Measurements from ENCODE around the gene YARS1. TPM values are rescaled to one million over a fixed set of nuclear protein-coding genes. Genes with fewer than 3 reads are reported as not detected.

The YARS1 gene
- total and polyA plus RNA-seq, 2 experiments from 2014 or later, result 134 to 182 TPM

DNA sequence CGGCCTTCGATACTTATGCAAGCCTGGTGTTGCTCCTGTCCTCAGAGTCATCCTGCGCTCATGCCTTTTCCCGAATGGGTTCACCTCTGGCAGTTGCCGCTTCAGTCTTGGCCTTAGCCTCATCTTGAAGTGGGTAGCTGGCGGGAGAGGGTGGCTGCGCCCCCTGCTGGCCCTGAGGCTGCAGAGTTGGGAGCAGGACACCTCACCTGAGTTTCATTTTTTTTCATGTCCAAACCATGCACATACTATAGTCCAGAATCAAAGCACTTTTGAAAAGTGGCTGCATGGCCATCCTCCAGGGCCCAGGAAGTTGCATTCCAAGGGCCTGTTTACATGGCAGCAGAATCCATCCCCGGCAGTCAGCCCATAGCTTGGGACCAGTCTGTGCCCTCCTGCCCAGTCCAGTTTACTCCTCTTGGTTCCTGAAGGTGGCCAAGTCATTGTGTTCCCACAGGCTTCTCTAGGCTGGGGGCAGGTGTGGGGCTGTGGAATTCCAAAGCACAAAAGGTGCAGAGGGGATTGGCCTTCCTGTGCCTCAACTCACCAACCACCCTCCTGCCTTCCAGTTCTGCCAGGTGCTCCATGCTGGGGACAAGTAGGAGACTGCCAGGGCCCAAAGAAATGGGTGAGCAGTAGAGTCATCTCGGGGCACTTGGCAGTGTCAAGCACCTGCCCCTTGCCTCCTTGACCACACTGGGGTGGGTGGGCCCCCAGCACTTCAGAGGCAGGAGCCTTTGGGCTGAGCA, 44.0 kb downstream of the YARS1 start (continued):
- no peak for TF ChIP-seq EZH2 (IDR thresholded peaks at IDR 0.05; ENCODE audit: low read depth, unreplicated experiment)
- TF ChIP-seq, protein P1, sequence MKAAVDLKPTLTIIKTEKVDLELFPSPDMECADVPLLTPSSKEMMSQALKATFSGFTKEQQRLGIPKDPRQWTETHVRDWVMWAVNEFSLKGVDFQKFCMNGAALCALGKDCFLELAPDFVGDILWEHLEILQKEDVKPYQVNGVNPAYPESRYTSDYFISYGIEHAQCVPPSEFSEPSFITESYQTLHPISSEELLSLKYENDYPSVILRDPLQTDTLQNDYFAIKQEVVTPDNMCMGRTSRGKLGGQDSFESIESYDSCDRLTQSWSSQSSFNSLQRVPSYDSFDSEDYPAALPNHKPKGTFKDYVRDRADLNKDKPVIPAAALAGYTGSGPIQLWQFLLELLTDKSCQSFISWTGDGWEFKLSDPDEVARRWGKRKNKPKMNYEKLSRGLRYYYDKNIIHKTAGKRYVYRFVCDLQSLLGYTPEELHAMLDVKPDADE (IDR thresholded peaks at IDR 0.05), result no peak
- TF ChIP-seq ZNF114 (CRISPR knock-in tag; IDR thresholded peaks at IDR 0.05), result no peak
- no peak for TF ChIP-seq JUNB (IDR thresholded peaks at IDR 0.05; ENCODE audit: unreplicated experiment)
- peak; percentile 50; the same call in 1 of the 2 replicates for TF ChIP-seq POLR2AphosphoS5 (IDR thresholded peaks at IDR 0.05; ENCODE audit: low read depth)
- no peak for TF ChIP-seq STAT1 (IDR thresholded peaks at IDR 0.05; ENCODE audit: unreplicated experiment)
- no peak for TF ChIP-seq ZNF331 (CRISPR knock-in tag; IDR thresholded peaks at IDR 0.05; ENCODE audit: low read depth)

DNA sequence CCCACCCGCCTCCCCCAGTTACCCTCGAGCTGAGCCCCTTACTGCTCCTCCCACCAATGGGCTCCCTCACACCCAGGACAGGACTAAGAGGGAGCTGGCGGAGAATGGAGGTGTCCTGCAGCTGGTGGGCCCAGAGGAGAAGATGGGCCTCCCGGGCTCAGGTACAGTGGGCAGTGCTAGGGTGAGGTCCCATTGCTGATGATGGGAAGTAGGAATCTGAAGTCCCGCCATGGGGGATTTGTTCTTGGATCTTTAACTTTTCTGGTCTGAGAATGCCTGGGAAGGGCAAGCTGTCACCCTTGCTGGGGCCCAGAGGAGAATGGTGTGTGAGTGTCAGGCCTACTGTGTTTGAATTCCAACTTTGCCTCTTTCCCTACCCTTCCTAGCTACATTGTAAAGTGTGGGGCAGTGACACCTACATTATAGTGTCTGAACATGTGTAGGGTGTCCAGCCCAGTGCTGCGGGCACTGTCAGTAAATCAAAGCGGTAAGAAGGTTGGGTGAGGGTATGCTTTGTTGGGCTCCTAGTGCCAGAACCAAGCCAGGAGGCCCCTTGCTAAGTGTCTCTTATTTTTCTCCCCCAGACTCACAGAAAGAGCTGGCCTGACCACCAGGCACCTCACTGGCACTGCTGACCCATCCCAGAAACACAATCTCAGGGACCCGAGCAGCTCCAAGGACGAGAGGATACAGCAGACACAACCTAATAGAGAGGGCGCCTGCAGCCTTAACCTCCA, 44.7 kb downstream of the YARS1 start:
- peaks cover 61% of the 10 kb centered on the region for H3K36me3 Mint-ChIP-seq (ENCODE audit: low read depth)
- no peak overlapping the region for H2AFZ ChIP-seq
- H3F3A ChIP-seq (replicated peaks; ENCODE audit: low read depth), result peaks cover 44% of the 10 kb centered on the region
- H3K36me3 ChIP-seq (ENCODE audit: insufficient read depth), result peaks cover 26% of the 10 kb centered on the region
- H3K4me3 ChIP-seq, result no peak overlapping the region
- peaks cover 8% of the 10 kb centered on the region for H3K79me2 ChIP-seq (replicated peaks; ENCODE audit: insufficient read depth)
- H3K4me3 Mint-ChIP-seq, result no peak overlapping the region; the same call in 2 of the 3 replicates
- ATAC-seq (peak; percentile 1; the same call in 1 of the 3 replicates), DNase-seq (ENCODE audit: low spot score) (no peak)
- H3K4me2 ChIP-seq, result no peak overlapping the region
- no peaks in the 10 kb centered on the region for H3K9me3 Mint-ChIP-seq
- H3K9me2 ChIP-seq (ENCODE audit: insufficient read depth), result no peaks in the 10 kb centered on the region
- H3K27me3 ChIP-seq (ENCODE audit: insufficient read depth), result no peaks in the 10 kb centered on the region
- peaks cover 38% of the 10 kb centered on the region for H3K4me1 Mint-ChIP-seq
- peaks cover 19% of the 10 kb centered on the region for H3K27me3 Mint-ChIP-seq (ENCODE audit: insufficient read depth, low read depth, poor library complexity)
- H3K27ac ChIP-seq (ENCODE audit: low read depth), result peak overlapping the region; percentile 24; the same call in 1 of the 2 replicates
- TF ChIP-seq POLR2AphosphoS5 (IDR thresholded peaks at IDR 0.05; ENCODE audit: low read depth), result peak; percentile 45; the same call in 1 of the 2 replicates
- no peak for TF ChIP-seq STAT1 (IDR thresholded peaks at IDR 0.05; ENCODE audit: unreplicated experiment)
- H3K27ac Mint-ChIP-seq, result no peak overlapping the region; the same call in 1 of the 2 replicates
- peaks cover 43% of the 10 kb centered on the region for H4K20me1 ChIP-seq (replicated peaks; ENCODE audit: insufficient read depth)
- H3K4me1 ChIP-seq (ENCODE audit: insufficient read depth), result peaks cover 12% of the 10 kb centered on the region; the same call in 1 of the 2 replicates

DNA sequence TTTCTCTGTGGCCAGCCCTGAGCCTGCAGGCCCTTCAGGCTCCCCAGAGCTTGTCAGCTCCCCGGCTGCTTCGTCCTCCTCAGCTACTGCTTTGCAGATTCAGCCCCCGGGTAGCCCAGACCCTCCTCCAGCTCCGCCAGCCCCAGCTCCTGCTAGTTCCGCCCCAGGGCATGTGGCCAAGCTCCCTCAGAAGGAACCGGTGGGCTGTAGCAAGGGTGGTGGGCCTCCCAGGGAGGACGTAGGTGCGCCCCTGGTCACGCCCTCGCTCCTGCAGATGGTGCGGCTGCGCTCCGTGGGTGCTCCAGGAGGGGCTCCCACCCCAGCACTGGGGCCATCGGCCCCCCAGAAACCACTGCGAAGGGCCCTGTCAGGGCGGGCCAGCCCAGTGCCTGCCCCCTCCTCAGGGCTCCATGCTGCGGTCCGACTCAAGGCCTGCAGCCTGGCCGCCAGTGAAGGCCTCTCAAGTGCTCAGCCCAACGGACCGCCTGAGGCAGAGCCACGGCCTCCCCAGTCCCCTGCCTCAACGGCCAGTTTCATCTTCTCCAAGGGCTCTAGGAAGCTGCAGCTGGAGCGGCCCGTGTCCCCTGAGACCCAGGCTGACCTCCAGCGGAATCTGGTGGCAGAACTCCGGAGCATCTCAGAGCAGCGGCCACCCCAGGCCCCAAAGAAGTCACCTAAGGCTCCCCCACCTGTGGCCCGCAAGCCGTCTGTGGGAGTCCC, 45.4 kb downstream of the YARS1 start:
- H3K4me3 ChIP-seq, result no peak overlapping the region
- peak overlapping the region; percentile 24; the same call in 1 of the 2 replicates for H3K27ac ChIP-seq (ENCODE audit: low read depth)
- no peaks in the 10 kb centered on the region for H3K27me3 ChIP-seq (ENCODE audit: insufficient read depth)
- ATAC-seq (peak; percentile 0; the same call in 1 of the 3 replicates), DNase-seq (ENCODE audit: low spot score) (no peak)
- no peak overlapping the region for H2AFZ ChIP-seq
- peaks cover 20% of the 10 kb centered on the region for H3K36me3 ChIP-seq (ENCODE audit: insufficient read depth)
- TF ChIP-seq ZNF331 (CRISPR knock-in tag; IDR thresholded peaks at IDR 0.05; ENCODE audit: low read depth) (no peak), EZH2phosphoT487 (IDR thresholded peaks at IDR 0.05; ENCODE audit: unreplicated experiment) (no peak), POLR2AphosphoS5 (IDR thresholded peaks at IDR 0.05; ENCODE audit: low read depth) (peak; percentile 37; the same call in 1 of the 2 replicates), JUNB (IDR thresholded peaks at IDR 0.05; ENCODE audit: unreplicated experiment) (no peak)
- TF ChIP-seq, protein P2, sequence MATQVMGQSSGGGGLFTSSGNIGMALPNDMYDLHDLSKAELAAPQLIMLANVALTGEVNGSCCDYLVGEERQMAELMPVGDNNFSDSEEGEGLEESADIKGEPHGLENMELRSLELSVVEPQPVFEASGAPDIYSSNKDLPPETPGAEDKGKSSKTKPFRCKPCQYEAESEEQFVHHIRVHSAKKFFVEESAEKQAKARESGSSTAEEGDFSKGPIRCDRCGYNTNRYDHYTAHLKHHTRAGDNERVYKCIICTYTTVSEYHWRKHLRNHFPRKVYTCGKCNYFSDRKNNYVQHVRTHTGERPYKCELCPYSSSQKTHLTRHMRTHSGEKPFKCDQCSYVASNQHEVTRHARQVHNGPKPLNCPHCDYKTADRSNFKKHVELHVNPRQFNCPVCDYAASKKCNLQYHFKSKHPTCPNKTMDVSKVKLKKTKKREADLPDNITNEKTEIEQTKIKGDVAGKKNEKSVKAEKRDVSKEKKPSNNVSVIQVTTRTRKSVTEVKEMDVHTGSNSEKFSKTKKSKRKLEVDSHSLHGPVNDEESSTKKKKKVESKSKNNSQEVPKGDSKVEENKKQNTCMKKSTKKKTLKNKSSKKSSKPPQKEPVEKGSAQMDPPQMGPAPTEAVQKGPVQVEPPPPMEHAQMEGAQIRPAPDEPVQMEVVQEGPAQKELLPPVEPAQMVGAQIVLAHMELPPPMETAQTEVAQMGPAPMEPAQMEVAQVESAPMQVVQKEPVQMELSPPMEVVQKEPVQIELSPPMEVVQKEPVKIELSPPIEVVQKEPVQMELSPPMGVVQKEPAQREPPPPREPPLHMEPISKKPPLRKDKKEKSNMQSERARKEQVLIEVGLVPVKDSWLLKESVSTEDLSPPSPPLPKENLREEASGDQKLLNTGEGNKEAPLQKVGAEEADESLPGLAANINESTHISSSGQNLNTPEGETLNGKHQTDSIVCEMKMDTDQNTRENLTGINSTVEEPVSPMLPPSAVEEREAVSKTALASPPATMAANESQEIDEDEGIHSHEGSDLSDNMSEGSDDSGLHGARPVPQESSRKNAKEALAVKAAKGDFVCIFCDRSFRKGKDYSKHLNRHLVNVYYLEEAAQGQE (IDR thresholded peaks at IDR 0.05; ENCODE audit: unreplicated experiment), result no peak
- H3K79me2 ChIP-seq (replicated peaks; ENCODE audit: insufficient read depth), result peaks cover 15% of the 10 kb centered on the region
- peaks cover 18% of the 10 kb centered on the region for H3K4me1 ChIP-seq (ENCODE audit: insufficient read depth)
- no peaks in the 10 kb centered on the region for H3K9me2 ChIP-seq (ENCODE audit: insufficient read depth)
- Mint-ChIP-seq H3K27me3 (ENCODE audit: insufficient read depth, low read depth, poor library complexity) (peaks cover 19% of the 10 kb centered on the region), H3K9me3 (no peaks in the 10 kb centered on the region), H3K4me3 (no peak overlapping the region), H3K27ac (no peak overlapping the region), H3K36me3 (ENCODE audit: low read depth) (peaks cover 64% of the 10 kb centered on the region), H3K4me1 (peaks cover 45% of the 10 kb centered on the region)
- peaks cover 38% of the 10 kb centered on the region for H4K20me1 ChIP-seq (replicated peaks; ENCODE audit: insufficient read depth)
- no peak overlapping the region for H3K4me2 ChIP-seq
- peaks cover 40% of the 10 kb centered on the region for H3F3A ChIP-seq (replicated peaks; ENCODE audit: low read depth)
